ENCODE measurements around the gene BRD3OS. TPM values are rescaled to one million over a fixed set of nuclear protein-coding genes. Genes with fewer than 3 reads are reported as not detected.

The BRD3OS gene
- total RNA-seq, 3 donors from 2014 or later: 11.1 to 14.4 (median 11.4) TPM

DNA sequence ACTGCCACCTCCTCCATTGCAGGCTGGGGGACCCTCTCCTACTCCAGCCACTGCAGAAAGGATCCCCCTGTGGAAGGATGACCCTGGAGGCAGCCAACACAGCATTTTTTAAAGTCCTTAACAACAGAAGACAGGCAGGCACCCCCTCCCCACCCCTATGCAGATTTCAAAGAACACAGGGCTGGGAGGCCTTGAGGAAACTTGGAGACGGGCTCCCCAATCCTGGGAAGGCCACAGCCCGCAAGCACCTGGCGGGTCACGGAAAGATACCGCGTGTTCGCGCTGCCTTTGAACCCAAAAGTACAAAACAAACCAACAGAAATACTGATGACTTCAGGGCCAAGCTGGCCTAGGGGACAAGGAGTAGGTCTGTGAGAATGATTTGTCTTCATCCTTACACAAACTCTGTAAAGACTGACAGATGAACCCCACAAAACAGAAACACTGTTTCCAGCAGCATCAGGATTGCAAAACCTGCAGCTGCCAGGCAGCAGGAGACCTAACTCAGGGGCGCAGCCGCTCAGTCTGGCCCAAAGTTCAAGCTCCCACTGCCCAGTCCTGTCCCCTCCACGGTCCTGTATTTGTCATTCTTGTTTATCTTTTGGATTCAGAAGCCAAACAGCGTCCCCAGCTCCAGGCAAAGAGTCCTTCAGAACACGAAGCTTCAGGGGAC is 46.9 kb upstream of the BRD3OS start:
- H3K27ac ChIP-seq: no peak overlapping the region
- intact Hi-C loops (cut with DNase I; ENCODE audit: low total_unique reads): loop anchor here (5.0 kb wide), 1 partner anchor 821 kb away; no protein-coding TSS in a partner anchor
- H3K4me3 ChIP-seq: no peak overlapping the region
- TF ChIP-seq POLR2A (IDR thresholded peaks at IDR 0.05) (no peak), POLR2AphosphoS5 (IDR thresholded peaks at IDR 0.05) (no peak)
- TF ChIP-seq, protein P1, sequence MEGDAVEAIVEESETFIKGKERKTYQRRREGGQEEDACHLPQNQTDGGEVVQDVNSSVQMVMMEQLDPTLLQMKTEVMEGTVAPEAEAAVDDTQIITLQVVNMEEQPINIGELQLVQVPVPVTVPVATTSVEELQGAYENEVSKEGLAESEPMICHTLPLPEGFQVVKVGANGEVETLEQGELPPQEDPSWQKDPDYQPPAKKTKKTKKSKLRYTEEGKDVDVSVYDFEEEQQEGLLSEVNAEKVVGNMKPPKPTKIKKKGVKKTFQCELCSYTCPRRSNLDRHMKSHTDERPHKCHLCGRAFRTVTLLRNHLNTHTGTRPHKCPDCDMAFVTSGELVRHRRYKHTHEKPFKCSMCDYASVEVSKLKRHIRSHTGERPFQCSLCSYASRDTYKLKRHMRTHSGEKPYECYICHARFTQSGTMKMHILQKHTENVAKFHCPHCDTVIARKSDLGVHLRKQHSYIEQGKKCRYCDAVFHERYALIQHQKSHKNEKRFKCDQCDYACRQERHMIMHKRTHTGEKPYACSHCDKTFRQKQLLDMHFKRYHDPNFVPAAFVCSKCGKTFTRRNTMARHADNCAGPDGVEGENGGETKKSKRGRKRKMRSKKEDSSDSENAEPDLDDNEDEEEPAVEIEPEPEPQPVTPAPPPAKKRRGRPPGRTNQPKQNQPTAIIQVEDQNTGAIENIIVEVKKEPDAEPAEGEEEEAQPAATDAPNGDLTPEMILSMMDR (IDR thresholded peaks at IDR 0.05): no peak
- no peaks in the 10 kb centered on the region for H3K27me3 ChIP-seq
- no peaks in the 10 kb centered on the region for H3K36me3 ChIP-seq
- no peaks in the 10 kb centered on the region for H3K9me3 ChIP-seq
- no peak for DNase-seq (ENCODE audit: low spot score in 2 of 2)
- no peaks in the 10 kb centered on the region for H3K4me1 ChIP-seq

GRCh38 chr9:133978899-133979272 is 46.4 kb upstream of the BRD3OS start:
- TF ChIP-seq POLR2AphosphoS5 (IDR thresholded peaks at IDR 0.05) (no peak), POLR2A (IDR thresholded peaks at IDR 0.05) (no peak)
- TF ChIP-seq, protein P1 (IDR thresholded peaks at IDR 0.05): no peak
- intact Hi-C loops (cut with DNase I; ENCODE audit: low total_unique reads): loop anchor here (5.0 kb wide), 1 partner anchor 822 kb away; no protein-coding TSS in a partner anchor
- Histone ChIP-seq H3K9me3 (no peaks in the 10 kb centered on the region), H3K27ac (peak overlapping the region in 1 of 2 donors; percentile 40), H3K27me3 (no peaks in the 10 kb centered on the region), H3K4me1 (no peaks in the 10 kb centered on the region), H3K4me3 (peak overlapping the region in 2 of 3 donors; percentile 14 to 52), H3K36me3 (no peaks in the 10 kb centered on the region)
- DNase-seq (ENCODE audit: low spot score in 2 of 2): no peak

GRCh38 chr9:133979273-133979920 is 45.9 kb upstream of the BRD3OS start:
- H3K27me3 ChIP-seq: no peaks in the 10 kb centered on the region
- H3K36me3 ChIP-seq: no peaks in the 10 kb centered on the region
- peak overlapping the region in 1 of 2 donors; percentile 40 for H3K27ac ChIP-seq
- no peaks in the 10 kb centered on the region for H3K4me1 ChIP-seq
- TF ChIP-seq, protein P1 (IDR thresholded peaks at IDR 0.05): no peak
- TF ChIP-seq POLR2A (IDR thresholded peaks at IDR 0.05) (no peak), POLR2AphosphoS5 (IDR thresholded peaks at IDR 0.05) (no peak)
- intact Hi-C loops (cut with DNase I; ENCODE audit: low total_unique reads): loop anchor here (5.0 kb wide), 1 partner anchor 822 kb away; no protein-coding TSS in a partner anchor
- no peaks in the 10 kb centered on the region for H3K9me3 ChIP-seq
- H3K4me3 ChIP-seq: peak overlapping the region in 2 of 3 donors; percentile 14 to 52
- no peak for DNase-seq (ENCODE audit: low spot score in 2 of 2)

- Histone ChIP-seq H3K27ac (peak overlapping the region in 1 of 2 donors; percentile 40), H3K4me3 (peak overlapping the region in 1 of 3 donors; percentile 52), H3K9me3 (no peaks in the 10 kb centered on the region), H3K36me3 (no peaks in the 10 kb centered on the region), H3K27me3 (no peaks in the 10 kb centered on the region), H3K4me1 (no peaks in the 10 kb centered on the region)
- DNase-seq (ENCODE audit: low spot score in 2 of 2): no peak
- TF ChIP-seq POLR2A (IDR thresholded peaks at IDR 0.05) (no peak), POLR2AphosphoS5 (IDR thresholded peaks at IDR 0.05) (no peak)
- TF ChIP-seq, protein P1 (IDR thresholded peaks at IDR 0.05): no peak
- intact Hi-C loops (cut with DNase I; ENCODE audit: low total_unique reads): loop anchor here (5.0 kb wide), 1 partner anchor 823 kb away; no protein-coding TSS in a partner anchor
Measured at GRCh38 chr9:133979921-133980863, 45.1 kb upstream of the BRD3OS start.

Data from breast epithelium (tissue), 4 donors.